HCEC 1CT (cell line): ENCODE results near the gene NVL.

Experiments used
- DNase-seq: peaks from one replicate; pipeline ENCODE4 v3.0.0-alpha.2; 2017

NVL gene

GRCh38 chr1:224333939-224334786, 4.2 kb upstream of the NVL start:
- peak; percentile 77 for DNase-seq

GRCh38 chr1:224333309-224333926, 3.4 kb upstream of the NVL start:
- peak; percentile 68 for DNase-seq

- no peak for DNase-seq
Observed at GRCh38 chr1:224331824-224332223, 1.9 kb upstream of the NVL start.

- no peak for DNase-seq
Observed at GRCh38 chr1:224331326-224331725, 1.4 kb upstream of the NVL start.

- DNase-seq, result no peak
Observed at GRCh38 chr1:224329484-224329841, 509 bp downstream of the NVL start.

GRCh38 chr1:224328644-224329043, 1.3 kb downstream of the NVL start:
- DNase-seq, result no peak

GRCh38 chr1:224325959-224326358, 4.0 kb downstream of the NVL start:
- no peak for DNase-seq

- DNase-seq, result no peak
Observed at GRCh38 chr1:224321706-224322105, 8.3 kb downstream of the NVL start.

GRCh38 chr1:224317383-224318045, 12.5 kb downstream of the NVL start:
- DNase-seq, result no peak

GRCh38 chr1:224312025-224312424, 17.9 kb downstream of the NVL start:
- no peak for DNase-seq

- DNase-seq, result peak; percentile 17
Observed at GRCh38 chr1:224311503-224311902, 18.5 kb downstream of the NVL start.

- DNase-seq, result no peak
Observed at GRCh38 chr1:224308064-224308463, 21.9 kb downstream of the NVL start.

GRCh38 chr1:224304767-224305166, 25.2 kb downstream of the NVL start:
- DNase-seq, result no peak

- DNase-seq, result peak; percentile 18
Observed at GRCh38 chr1:224302947-224303346, 27.0 kb downstream of the NVL start.

- DNase-seq, result no peak
Observed at GRCh38 chr1:224301391-224301790, 28.6 kb downstream of the NVL start.

- peak; percentile 91 for DNase-seq
Observed at GRCh38 chr1:224300346-224300745, 29.6 kb downstream of the NVL start.

- DNase-seq, result no peak
Observed at GRCh38 chr1:224298346-224299330, 31.3 kb downstream of the NVL start.

GRCh38 chr1:224294775-224295174, 35.2 kb downstream of the NVL start:
- no peak for DNase-seq

GRCh38 chr1:224292419-224292818, 37.6 kb downstream of the NVL start:
- no peak for DNase-seq

GRCh38 chr1:224289396-224289795, 40.6 kb downstream of the NVL start:
- DNase-seq, result no peak

GRCh38 chr1:224287714-224288113, 42.3 kb downstream of the NVL start:
- DNase-seq, result no peak

- no peak for DNase-seq
Observed at GRCh38 chr1:224282140-224282539, 47.8 kb downstream of the NVL start.
